Effector CD4-positive, alpha-beta T cell (primary cell): ENCODE results near the gene ASIC5. TPM values are rescaled to one million over a fixed set of nuclear protein-coding genes. Genes with fewer than 3 reads are reported as not detected.
"Not testable (repeated sequence)": the region's sequence is repeated elsewhere in the genome, so short reads cannot be mapped to it uniquely, and the experiment has no call there.

Experiments
- DNase-seq: peaks from one replicate; pipeline ENCODE4 v3.0.0-alpha.2; 2020
- total RNA-seq: gene quantifications from one replicate; lab custom pipeline; 2026; lab: John Stamatoyannopoulos, UW

Gene ASIC5, protein sequence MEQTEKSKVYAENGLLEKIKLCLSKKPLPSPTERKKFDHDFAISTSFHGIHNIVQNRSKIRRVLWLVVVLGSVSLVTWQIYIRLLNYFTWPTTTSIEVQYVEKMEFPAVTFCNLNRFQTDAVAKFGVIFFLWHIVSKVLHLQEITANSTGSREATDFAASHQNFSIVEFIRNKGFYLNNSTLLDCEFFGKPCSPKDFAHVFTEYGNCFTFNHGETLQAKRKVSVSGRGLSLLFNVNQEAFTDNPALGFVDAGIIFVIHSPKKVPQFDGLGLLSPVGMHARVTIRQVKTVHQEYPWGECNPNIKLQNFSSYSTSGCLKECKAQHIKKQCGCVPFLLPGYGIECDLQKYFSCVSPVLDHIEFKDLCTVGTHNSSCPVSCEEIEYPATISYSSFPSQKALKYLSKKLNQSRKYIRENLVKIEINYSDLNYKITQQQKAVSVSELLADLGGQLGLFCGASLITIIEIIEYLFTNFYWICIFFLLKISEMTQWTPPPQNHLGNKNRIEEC
- total RNA-seq = not detected

DNA sequence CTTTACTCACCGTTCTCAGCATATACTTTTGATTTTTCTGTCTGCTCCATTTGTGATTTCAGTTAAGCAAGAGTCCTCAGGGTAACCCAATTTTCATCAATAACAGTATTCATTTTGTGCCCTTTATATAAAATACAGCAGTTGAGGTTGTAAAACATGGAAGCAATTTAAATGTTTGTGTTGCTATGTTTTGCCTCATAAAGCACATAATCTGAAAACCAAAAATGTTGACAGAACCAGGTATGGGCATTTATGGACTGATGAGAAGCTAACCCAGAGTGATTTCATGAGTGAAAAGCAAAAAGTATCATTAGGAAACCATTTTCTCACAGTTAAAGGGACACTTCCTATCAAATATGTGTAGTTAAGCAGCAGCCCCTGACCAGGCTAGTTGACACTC lies at the start of gene ASIC5:
TSS of gene ASIC5 (minus strand) at position 101 of the 400 bp plus-strand sequence. CDS start at position 50, 51 bp downstream.
- no peak for DNase-seq

DNA sequence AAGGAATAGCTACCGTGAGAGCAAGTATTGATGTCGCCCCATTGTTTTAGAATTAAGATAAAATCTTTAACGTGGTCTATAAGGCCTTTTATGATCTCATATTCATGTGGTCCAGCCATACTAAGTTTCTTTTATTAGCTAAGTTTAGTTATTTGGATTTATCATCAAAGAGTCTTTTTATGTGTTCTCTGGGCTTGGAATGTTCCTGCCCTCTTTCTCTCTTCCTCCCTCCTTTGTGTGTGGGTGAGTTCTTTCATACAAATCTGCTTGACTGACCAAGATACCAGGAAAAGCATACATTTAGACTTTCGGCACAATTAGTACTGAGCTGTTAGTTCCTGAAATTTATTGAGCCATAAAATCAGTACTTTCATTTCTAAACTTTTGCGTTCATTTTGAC lies 48.7 kb upstream of the ASIC5 start:
- DNase-seq = no peak

DNA sequence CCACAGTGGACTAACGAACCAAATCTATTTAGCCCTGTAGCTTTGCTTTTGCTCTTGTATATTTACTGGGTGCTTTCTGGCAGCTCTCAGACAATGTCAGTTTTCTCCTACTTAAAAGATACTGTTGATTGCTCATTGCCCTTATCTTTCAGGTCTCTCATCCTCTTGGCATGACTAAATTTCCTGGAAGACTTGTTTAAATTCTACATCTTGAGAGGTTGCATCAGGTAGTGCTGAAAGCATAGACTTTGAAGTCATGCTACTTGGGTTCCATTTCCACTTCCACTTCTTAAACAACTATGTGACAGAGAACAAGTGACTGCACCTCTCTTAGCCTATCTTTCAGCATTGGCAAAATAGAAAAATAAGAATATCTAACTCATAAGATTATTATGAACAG lies 45.8 kb upstream of the ASIC5 start:
- DNase-seq = no peak

DNA sequence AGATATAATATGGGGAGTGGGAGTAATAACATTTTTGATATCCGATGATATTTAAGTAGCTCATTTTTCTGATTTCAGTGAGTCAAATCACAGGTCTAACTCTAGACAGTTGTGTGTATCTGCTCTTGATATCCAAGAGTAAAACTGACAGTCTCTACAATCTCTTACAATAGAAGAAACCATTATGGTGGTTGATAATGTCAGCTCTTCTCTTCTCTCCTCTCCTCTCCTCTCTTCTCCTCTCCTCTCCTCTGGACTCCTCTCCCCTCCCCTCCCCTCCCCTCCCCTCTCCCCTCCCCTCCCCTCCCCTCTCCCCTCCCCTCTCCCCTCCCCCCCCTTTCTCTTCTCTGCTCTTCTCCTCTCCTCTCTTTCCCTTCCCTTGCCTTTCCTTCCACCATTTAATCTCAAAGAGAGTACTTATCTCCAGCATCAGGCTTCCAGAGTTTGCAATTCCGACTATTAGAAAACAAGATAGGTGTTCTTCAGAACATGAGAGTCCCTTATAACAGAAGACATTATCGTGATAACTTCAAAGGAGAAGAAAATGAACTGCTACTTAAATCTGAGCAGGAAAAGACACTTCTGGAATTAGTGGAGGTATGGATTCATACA lies 43.6 kb upstream of the ASIC5 start:
- DNase-seq = no peak

DNA sequence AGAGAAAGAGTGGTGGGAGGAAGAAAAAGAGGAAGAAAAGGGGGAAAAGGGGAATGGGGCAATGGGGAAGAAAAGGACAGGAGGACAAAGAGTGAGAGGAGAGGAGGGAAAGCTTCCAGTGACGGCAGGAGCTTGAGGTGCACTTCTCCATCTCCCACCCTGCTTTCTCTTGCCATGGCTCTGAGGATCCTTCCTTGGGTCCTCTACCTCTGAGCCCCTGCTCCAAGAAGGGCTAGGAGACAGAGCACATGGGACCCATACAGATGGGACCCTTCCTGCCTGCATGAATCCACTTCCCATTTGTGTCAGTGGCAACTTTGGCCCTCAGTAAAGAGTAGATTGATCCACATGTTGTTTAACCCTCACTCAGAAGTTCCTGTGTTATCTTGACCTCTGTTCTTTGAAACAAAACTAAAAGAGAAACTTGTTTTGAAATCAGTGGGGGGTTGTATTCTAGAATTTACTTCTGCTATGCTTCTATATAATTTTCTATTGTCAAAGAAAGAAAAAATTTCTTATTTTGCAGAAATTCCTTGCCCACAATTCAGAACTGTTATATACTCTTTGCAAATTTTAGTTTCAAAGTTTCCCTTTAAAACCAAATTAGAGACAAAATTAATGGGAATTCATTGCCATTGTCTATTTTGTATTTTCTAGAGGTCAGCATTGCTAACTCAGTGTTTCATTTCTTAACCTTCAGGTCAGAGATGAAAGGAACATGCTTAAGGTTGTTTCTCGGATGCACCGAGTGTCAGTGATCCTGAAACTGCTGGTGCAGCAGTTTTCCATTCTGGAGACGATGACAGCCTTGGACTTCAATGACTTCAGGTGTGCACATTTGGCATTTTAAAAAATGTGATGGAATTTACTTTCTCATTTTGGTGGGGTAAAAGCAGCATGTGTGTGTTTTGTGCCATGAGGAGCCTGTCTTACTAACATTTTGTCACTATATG lies 42.4 kb upstream of the ASIC5 start:
- no peak for DNase-seq

DNA sequence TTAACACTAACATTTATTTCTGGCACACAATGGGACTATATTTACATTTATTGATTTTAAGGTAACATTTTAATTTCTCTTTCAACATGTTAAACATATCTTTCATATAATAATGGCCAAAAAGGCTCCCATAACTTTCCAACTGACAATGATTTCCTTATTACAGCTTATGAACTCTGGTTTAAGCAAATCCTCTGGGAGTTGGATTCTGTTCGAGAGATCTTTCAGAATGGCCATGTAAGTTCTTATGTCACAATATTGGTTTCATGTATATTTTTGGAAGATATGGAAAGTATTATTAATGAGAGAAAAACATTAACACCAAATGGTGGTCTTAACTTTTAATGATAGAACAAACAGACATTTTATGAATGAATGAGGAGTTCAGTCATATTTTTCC lies 41.5 kb upstream of the ASIC5 start:
- no peak for DNase-seq

DNA sequence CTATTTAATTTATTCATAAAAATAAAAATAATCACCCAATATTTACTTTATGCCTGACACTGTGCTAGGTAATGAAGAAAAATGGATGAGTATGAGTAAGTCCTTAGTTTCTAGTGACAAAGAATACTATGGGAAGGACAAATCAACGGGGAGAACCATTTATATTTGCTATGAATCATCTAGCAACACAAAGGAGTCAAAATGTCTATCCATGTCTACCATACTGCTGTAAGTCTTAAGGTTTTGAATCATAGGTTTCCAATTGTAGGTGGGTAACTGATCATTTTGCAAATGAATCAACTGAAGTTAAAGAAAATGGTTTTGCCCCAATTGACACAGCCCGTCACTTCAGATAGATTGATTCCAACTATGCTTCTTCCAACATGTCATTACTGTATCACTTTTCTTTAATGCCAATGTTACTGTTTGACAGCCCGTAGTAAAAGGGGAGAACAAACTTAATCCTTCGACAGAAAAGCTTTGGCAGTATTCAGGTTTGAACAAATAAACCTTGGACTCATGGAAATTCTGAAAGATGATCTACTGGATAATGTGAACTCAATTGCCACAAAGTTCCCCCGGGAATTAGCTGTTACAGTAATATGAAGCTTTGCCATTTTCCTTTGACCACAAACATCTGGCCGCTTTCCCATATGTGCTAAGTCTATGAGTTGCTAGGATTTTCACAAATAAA lies 40.6 kb upstream of the ASIC5 start:
- no peak for DNase-seq

DNA sequence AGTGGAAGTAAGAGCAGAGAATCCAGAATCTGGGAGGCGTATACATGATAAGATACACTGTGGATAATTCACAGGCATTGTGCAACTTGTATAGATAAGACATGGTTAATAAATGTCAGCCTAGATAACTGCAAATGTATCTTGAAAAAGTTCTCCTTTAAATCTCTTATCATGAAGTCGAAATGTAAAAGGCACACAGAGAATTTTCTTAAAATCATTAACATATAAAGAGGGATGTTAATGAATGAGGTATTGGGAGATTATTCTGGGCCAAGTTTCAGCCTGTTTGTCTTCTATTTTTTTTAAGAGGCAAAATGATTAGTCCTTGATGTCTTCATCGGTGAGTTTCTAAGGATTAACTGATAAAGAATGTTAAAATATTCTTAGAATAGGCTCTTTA lies 38.3 kb upstream of the ASIC5 start:
- no peak for DNase-seq

DNA sequence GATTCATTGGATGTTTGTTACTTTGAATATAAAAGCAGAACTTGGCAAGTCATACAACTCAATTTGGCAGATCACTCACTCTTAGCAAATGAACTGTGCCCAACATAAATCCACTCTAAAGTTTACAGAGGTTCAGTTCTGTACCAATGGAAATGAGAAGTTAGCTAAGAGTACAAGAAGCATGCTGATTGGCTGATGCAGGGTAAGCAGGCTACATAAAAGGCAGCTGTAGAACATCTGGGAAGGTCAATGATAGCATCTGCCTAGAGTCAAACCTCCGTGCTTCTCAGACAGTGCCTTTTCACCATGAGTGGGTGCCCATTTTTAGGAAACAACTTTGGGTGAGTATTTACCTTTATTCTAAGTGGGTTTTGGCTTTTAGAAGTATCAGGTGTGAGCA lies 37.4 kb upstream of the ASIC5 start, which contains the start of gene TDO2:
TSS of gene TDO2 (plus strand) at position 244 of the 400 bp plus-strand sequence. CDS start at position 307, 63 bp downstream.
- DNase-seq = no peak

DNA sequence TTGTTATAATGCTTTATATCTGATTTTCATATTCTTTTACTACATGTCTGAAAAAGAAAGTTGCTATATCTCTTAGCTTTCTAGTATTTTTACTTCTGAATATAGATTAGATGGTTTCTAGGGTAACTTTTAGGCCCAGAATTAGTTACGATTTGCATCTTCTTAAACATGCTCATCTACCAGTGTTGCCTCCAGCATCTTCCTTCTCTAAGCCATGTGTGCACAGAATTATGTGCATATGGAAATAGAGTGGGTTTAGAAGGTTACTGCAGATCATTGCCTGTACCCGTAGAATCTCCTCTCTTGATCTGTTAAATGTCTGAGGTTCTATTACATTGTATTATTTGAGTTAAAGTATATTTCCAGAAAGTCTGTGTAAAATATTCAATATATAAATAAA lies 34.9 kb upstream of the ASIC5 start:
- no peak for DNase-seq

DNA sequence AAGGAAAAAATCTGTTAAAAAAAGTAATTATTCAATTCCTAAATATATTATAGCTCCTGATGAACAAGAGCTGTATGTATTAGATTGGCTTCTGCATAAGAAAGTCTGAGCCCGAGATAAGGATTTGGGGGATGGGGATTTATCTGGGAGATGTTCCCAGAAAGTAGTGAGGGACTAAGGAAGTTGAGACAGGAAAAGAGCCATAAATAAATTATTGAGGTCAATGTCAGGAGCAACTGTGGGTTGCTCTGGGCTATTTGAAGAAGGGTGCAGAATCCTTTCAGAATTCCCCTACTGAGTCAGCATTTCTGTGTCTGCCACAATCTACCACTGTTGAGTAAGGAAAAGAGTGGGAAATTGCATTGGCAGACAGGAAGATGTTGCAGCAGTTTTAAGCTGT lies 34.3 kb upstream of the ASIC5 start:
- DNase-seq = no peak

DNA sequence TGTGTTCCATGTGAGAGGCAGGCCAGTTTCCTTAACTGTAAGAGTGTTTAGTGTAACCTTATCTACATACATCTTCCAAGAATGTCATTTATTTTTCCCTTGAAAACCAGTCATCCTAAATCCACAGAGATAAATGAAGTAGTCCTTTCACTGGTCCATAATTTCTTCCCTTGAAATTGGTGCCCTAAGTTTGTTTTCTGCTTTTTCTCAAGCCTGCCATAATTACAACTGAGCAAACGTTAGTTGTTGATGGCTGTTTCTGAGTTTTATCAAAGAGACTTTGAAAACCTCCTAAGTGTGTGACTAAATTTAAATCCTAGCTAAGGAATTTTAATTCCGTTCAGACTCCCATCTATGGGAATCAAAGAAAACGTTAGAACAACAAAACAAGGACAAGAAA lies 33.8 kb upstream of the ASIC5 start:
- DNase-seq = no peak

DNA sequence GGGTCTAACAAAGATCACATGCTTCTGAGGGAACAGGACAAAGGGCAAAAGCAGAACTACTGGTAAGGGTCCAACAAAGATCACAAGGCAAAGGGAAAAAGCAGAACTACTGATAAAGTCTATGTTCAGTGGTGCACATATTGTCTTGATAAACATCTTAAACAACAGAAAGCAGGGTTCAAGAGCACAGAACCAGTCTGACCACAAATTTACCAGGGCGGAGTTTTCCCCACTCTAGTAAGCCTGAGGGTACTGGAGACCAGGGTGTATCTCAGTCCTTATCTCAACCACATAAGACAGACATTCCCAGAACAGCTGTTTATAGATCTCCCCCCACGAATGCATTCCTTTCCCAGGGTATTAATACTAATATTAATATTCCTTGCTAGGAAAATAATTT lies 32.3 kb upstream of the ASIC5 start:
- not testable (repeated sequence) for DNase-seq

DNA sequence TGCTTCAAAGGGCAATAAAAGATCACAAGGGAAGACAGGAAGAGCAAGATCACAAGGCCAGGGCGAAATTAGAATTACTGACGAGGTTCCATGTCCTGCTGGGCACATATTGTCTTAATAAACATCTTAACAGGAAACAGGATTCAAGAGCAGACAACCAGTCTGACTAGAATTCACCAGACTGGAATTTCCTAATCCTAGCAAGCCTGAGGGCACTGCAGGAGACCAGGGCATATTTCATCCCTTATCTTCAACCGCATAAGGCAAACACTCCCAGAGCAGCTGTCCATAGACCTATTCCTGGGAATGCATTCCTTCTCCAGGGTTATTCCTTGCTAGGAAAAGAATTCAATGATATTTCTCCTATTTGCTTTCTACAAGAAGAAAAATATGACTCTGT lies 25.0 kb upstream of the ASIC5 start:
- no peak for DNase-seq

DNA sequence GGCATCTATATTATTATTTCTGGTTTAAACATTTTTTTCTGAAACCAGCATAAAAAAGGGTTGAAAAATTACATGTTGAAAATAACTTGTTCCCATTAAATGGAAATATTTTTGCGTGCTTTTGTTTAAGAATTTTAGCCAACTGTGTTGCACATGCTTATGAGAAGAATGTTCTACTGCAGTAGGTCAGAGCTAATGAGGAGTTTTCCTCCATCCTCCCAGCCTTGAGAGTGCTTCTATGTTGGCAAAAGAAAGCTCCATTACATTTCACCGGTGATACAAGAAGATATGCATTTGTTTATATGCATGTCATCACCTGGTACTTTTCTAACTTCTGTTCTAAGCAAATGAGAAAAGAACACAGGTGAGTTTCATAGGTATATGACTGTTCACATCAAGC lies 23.9 kb upstream of the ASIC5 start:
- no peak for DNase-seq

DNA sequence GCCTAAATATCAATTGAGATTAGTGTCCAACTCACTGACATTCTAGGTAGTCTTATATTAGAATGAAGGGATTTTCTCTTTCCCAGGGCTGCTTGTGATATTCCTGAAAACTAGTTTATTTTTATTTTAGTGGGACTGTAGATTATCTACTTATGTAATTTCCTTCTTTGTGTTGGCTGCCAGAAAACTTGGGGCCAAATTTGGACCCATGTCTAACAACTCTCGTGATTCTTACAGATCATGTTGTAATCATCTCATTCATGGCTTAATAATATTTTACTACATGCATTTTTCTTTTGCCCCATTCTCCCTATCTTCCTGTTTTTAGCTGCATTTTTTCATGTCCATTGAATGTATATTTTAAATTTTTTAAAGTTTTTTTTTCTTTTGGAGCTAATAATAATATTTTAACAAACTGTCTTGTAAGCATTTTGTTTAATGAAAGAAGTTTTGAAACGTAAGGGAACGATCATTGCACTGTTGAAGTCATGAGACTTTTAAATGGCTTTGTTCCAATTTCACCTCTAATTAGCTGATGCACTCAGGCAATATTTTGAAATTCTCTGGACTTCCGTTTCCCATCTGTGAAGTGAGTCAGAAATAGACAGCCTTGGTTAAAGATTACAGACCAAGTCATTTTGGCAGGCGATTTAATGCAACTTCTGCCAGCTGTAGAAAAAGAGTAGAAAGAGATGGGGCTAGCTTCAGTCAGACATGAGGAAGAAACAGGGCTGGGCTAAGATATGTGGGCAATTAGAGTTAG lies 23.1 kb upstream of the ASIC5 start:
- no peak for DNase-seq

DNA sequence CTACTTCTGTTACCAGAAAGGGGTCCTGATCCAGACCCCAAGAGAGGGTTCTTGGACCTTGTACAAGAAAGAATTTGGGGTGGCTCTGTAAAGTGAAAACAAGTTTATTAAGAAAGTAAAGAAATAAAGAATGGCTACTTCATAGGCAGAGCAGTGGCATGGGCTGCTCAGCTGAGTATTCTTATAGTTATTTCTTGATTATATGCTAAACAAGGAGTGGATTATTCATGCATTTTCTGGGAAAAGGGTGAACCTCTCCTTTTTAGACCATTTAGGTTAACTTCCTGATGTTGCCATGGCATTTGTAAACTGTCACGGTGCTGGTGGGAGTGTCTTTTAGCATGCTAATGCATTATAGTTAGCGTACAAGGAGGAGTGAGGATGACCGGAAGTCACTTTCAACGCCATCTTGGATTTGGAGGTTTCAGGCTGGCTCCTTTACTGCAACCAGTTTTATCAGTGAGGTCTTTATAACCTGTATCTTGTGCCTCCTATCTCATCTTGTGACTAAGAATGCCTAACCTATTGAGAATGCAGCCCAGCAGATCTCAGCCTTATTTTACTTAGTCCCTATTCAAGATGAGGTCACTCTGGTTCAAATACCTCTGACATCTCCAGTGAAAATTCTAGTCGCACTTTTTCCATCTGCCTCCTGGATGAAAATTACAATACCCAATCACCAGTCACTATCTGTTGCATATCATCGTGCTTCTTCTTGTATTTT lies 21.9 kb upstream of the ASIC5 start:
- DNase-seq = no peak

DNA sequence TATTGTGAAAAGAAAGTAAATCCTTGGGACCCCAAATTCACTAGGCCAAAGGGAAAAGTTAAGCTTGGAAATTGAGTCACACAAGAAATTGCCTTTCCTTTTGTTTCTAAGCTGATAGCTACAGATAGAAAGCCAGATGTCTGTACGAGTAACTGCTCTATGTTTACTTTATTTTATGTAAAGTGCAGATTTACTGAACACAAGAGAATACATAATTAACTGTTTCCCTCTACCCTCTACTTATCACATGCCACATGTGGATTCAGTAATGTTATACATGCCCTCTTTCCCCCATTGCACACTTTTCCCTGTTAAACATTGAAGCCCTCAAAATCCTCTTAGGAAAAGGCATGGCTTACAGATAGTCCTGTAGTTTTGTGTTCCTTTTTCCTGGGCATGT lies 21.0 kb upstream of the ASIC5 start:
- DNase-seq = no peak

DNA sequence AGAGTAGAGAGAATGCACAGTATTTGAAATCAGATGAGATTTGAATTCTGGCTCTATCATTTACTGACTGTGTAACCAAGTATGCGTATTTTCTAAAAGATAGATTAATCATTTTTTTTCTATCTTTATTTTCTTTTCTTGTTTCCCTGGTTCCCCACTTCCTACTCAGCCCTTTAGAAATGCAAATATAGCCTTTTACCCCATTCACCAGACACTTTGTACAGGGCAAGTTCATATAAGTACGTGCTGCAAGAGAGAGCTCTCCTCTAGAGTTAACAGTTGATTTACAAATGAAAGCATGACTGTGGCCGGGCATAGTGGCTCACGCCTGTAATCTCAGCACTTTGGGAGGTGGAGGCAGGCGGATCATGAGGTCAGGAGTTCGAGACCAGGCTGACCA lies 19.6 kb upstream of the ASIC5 start:
- DNase-seq = no peak

DNA sequence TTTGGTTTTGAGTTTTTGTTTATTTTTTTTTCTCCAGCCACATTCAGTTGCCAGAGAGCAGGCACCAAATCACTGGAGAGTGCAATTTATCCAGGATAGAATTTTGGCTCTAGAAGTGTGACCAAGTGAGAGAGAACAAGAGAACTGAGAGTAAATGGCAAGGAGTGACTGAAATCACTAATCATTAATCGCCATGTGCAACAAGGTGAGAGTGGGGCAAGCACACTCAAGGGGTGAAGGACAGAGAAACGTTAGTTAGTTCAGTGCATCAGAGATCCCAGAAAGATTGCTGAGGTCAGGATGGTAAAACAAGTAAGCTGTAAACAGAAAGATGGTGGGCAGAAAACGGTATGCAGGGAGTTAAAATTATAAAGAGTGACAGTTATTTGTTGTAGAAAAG lies 17.8 kb upstream of the ASIC5 start:
- no peak for DNase-seq

DNA sequence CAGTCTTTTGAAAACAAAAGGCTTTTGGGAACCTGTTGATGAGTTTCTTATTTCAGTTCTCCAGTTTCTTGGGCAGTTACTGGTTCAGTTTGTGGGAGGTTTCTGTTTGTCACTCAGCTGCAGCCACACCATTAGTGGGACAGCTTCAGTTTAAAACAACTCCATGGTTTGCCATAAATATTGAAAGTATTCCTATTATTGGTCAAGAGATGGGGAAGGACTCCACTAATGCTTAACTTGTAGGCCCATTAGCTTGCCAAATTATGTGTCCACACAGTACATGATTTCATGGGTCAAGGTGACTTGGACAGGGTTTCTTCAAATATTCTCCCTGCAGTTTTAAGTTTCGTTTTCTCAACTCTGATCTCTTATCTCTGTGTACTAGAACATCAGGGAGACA lies 15.5 kb upstream of the ASIC5 start:
- no peak for DNase-seq
